ENCODE measurements around the gene FLCN. TPM values are rescaled to one million over a fixed set of nuclear protein-coding genes. Genes with fewer than 3 reads are reported as not detected.

FLCN gene
- polyA plus RNA-seq, 1 donor (not counting 4 experiments of a cell fraction or from before 2014, with no cell fraction given), result 12.5 TPM

DNA sequence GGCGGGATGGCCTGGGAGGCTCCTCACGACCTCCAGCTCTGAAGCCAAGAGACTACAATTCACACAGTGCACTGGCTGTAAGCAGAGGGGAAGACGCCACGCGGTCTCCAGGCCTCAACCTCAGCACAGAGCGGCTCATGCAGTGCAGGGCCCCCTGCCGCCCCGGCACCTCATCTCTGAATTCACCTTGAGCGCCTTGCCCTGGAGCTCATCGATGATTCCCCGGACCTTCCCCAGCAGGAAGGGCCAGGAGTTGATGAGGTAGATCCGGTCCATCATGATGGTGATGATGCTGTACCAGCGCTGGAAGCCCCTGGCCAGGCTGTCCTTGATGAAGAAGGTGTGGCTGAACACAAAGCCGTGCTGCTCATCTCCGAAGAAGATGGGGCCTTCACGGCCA, 13.2 kb downstream of the FLCN start:
- H2AFZ ChIP-seq (ENCODE audit: control insufficient read depth, low read length), result no peak overlapping the region
- H3K4me1 ChIP-seq (ENCODE audit: control insufficient read depth, extremely low read depth, insufficient read depth, low read length), result no peaks in the 10 kb centered on the region
- H4K20me1 ChIP-seq (ENCODE audit: control insufficient read depth, extremely low read depth, insufficient read depth, low read length), result peaks cover 2% of the 10 kb centered on the region
- no peaks in the 10 kb centered on the region for H3K9me1 ChIP-seq (ENCODE audit: control insufficient read depth, extremely low read depth, insufficient read depth, low read length)
- H3K4me2 ChIP-seq (ENCODE audit: control insufficient read depth, extremely low read depth, insufficient read depth, low read depth, low read length), result no peak overlapping the region
- H3K4me3 ChIP-seq (ENCODE audit: control insufficient read depth in 2 of 3, extremely low read depth in 1 of 3, insufficient read depth in 2 of 3, low read depth in 1 of 3, low read length in 3 of 3), result no peak overlapping the region
- H3K36me3 ChIP-seq (ENCODE audit: control insufficient read depth in 2 of 2, extremely low read depth in 1 of 2, insufficient read depth in 2 of 2, low read length in 2 of 2), result peaks cover 52 to 63% of the 10 kb centered on the region in 2 experiments
- no peaks in the 10 kb centered on the region for H3K27me3 ChIP-seq (ENCODE audit: control insufficient read depth, extremely low read depth, insufficient read depth, low read length)
- H3K9me3 ChIP-seq (ENCODE audit: control insufficient read depth, low read depth, low read length), result no peaks in the 10 kb centered on the region
- dilution Hi-C loops (cut with MboI; ENCODE audit: extremely low pct_ligation_motif_present, low sequenced_read_pairs), result no loop called here
- no peak for FAIRE-seq
- no peak for TF ChIP-seq EZH2 (IDR thresholded peaks at IDR 0.05; ENCODE audit: low read length)
- TF ChIP-seq, protein P1, sequence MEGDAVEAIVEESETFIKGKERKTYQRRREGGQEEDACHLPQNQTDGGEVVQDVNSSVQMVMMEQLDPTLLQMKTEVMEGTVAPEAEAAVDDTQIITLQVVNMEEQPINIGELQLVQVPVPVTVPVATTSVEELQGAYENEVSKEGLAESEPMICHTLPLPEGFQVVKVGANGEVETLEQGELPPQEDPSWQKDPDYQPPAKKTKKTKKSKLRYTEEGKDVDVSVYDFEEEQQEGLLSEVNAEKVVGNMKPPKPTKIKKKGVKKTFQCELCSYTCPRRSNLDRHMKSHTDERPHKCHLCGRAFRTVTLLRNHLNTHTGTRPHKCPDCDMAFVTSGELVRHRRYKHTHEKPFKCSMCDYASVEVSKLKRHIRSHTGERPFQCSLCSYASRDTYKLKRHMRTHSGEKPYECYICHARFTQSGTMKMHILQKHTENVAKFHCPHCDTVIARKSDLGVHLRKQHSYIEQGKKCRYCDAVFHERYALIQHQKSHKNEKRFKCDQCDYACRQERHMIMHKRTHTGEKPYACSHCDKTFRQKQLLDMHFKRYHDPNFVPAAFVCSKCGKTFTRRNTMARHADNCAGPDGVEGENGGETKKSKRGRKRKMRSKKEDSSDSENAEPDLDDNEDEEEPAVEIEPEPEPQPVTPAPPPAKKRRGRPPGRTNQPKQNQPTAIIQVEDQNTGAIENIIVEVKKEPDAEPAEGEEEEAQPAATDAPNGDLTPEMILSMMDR (optimal IDR thresholded peaks at IDR 0.05 in 1 of 3, IDR thresholded peaks at IDR 0.05 in 1 of 3, conservative IDR thresholded peaks at IDR 0.05 in 1 of 3; ENCODE audit: extremely low read depth in 1 of 3, insufficient read depth in 2 of 3, low read length in 3 of 3), result no peak
- H3K9ac ChIP-seq (ENCODE audit: control insufficient read depth, extremely low read depth, insufficient read depth, low read length), result no peak overlapping the region
- no peak overlapping the region for H3K27ac ChIP-seq (ENCODE audit: control insufficient read depth, insufficient read depth, low read length)
- DNase-seq (ENCODE audit: low read depth, low spot score), result no peak
- no peaks in the 10 kb centered on the region for H3K79me2 ChIP-seq (ENCODE audit: control insufficient read depth, insufficient read depth, low read length)

DNA sequence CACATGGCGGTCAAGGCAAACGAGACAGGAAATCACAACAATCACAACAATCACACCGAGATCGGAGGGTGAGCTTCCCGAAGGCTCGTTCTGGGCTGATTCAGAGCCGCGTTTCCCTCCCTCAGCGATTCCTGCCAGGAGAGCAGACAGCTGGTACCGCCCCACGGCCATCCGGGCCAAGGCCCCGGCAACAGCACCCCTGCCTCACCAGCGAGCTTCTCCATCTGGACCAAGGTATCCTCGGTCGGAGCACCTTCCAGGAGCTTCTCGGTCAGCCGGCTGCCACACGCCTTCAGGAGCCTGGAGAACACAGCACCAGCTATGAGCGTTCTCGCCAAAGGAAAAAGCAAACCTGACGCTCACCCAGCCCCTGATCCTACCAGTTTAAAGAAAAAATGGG, 15.6 kb downstream of the FLCN start:
- H3K36me3 ChIP-seq (ENCODE audit: control insufficient read depth in 2 of 2, extremely low read depth in 1 of 2, insufficient read depth in 2 of 2, low read length in 2 of 2), result peaks cover 44 to 61% of the 10 kb centered on the region in 2 experiments
- no peaks in the 10 kb centered on the region for H3K9me1 ChIP-seq (ENCODE audit: control insufficient read depth, extremely low read depth, insufficient read depth, low read length)
- dilution Hi-C loops (cut with MboI; ENCODE audit: extremely low pct_ligation_motif_present, low sequenced_read_pairs), result no loop called here

More for the DNA sequence above, 15.6 kb downstream of the FLCN start:
- Histone ChIP-seq H4K20me1 (ENCODE audit: control insufficient read depth, extremely low read depth, insufficient read depth, low read length) (peaks cover 2% of the 10 kb centered on the region), H3K79me2 (ENCODE audit: control insufficient read depth, insufficient read depth, low read length) (no peaks in the 10 kb centered on the region), H3K4me3 (ENCODE audit: control insufficient read depth in 2 of 3, extremely low read depth in 1 of 3, insufficient read depth in 2 of 3, low read depth in 1 of 3, low read length in 3 of 3) (no peak overlapping the region), H3K4me2 (ENCODE audit: control insufficient read depth, extremely low read depth, insufficient read depth, low read depth, low read length) (no peak overlapping the region), H3K4me1 (ENCODE audit: control insufficient read depth, extremely low read depth, insufficient read depth, low read length) (no peaks in the 10 kb centered on the region), H2AFZ (ENCODE audit: control insufficient read depth, low read length) (no peak overlapping the region), H3K9ac (ENCODE audit: control insufficient read depth, extremely low read depth, insufficient read depth, low read length) (no peak overlapping the region), H3K27me3 (ENCODE audit: control insufficient read depth, extremely low read depth, insufficient read depth, low read length) (no peaks in the 10 kb centered on the region), H3K27ac (ENCODE audit: control insufficient read depth, insufficient read depth, low read length) (no peak overlapping the region), H3K9me3 (ENCODE audit: control insufficient read depth, low read depth, low read length) (no peaks in the 10 kb centered on the region)
- no peak for TF ChIP-seq EZH2 (IDR thresholded peaks at IDR 0.05; ENCODE audit: low read length)
- TF ChIP-seq, protein P1 (optimal IDR thresholded peaks at IDR 0.05 in 1 of 3, IDR thresholded peaks at IDR 0.05 in 1 of 3, conservative IDR thresholded peaks at IDR 0.05 in 1 of 3; ENCODE audit: extremely low read depth in 1 of 3, insufficient read depth in 2 of 3, low read length in 3 of 3), result no peak
- FAIRE-seq (no peak), DNase-seq (ENCODE audit: low read depth, low spot score) (no peak)

All from keratinocyte (primary cell).